Prostate gland (tissue), 2 donors: Measurements from ENCODE around the gene CEP152.

Experiments
- CTCF ChIP-seq, 4 experiments: fragments of 200-600 bp in 2 of 4; fragments of 450-650 bp in 2 of 4; sonication (generic) in 2 of 4; IDR thresholded peaks; 1 replicate in 3 of 4; 2 replicates in 1 of 4; pipeline ENCODE4 v1.5.1; 2016 to 2019; ENCODE audit warnings: antibody characterized with exemption in 4 of 4, mild to moderate bottlenecking in 2 of 4, moderate library complexity in 2 of 4
- POLR2A ChIP-seq: fragments of 450-650 bp; IDR thresholded peaks from one replicate; pipeline ENCODE4 v1.6.1; 2016; ENCODE audit warnings: antibody characterized with exemption, mild to moderate bottlenecking

- TF ChIP-seq POLR2A = peak; percentile 19
- peak in 2 of 4 experiments; percentile 27 to 34 for TF ChIP-seq CTCF (IDR thresholded peaks at IDR 0.05)
Observed at GRCh38 chr15:48810414-48811324, at the start of gene CEP152.
